Right ventricle myocardium inferior (tissue), 1 donor: ENCODE data around the gene SNX1. TPM values are rescaled to one million over a fixed set of nuclear protein-coding genes. Genes with fewer than 3 reads are reported as not detected.
"Not testable (repeated sequence)": the region's sequence is repeated elsewhere in the genome, so short reads cannot be mapped to it uniquely, and the experiment has no call there.

ENCODE experiments used
- ATAC-seq: fragments of 200-7000 bp; cut with Tn5 transposase; one replicate; pipeline ENCODE4 v1.9.1; 2020; ENCODE audit warnings: mild to moderate bottlenecking, moderate library complexity
- DNase-seq: peaks from one replicate; pipeline ENCODE4 v3.0.0; 2021; ENCODE audit errors: missing footprints
- intact Hi-C: fragments of 100-400 bp; cut with DNase I; formaldehyde crosslinking; loops from one replicate; pipeline ENCODE4 v1.11.0; 2022
- long read RNA-seq: library from polyadenylated mRNA; unstranded; transcript quantifications from one replicate; pipeline ENCODE4 v2.0.0, GENCODE V29; 2021
- total RNA-seq: library from RNA; stranded (reverse); fragmentation: NEBNext Ultra II Directional; extraction: Animal tissue kit (Norgen Biotek cat#: 25700); gene quantifications from one replicate; pipeline ENCODE4 v1.2.1, GENCODE V29; 2021
- donor health status: DM: no; HTN: yes; CAD: no; lungs with severe emphysema.

Gene SNX1
- total RNA-seq: 90.7 TPM
- long read RNA-seq, transcript SNX1-208 (15 exons, 1,971 nt): major isoform, 50 of 57 reads
- long read RNA-seq, partial matches to known transcripts: 2 of 57 reads
- long read RNA-seq, other reads (novel, unspliced or antisense): 5 of 57 reads

GRCh38 chr15:64095795-64096667 is at the start of gene SNX1:
Gene SNX1, plus strand, starts transcription at chr15:64095982. Its CDS starts 32 bp downstream, at chr15:64096014.
- ATAC-seq (peak; percentile 87), DNase-seq (peak; percentile 95)
- intact Hi-C loops: no loop called here

- DNase-seq: peak; percentile 88
- ATAC-seq: peak; percentile 91
- intact Hi-C loops: loop anchor here (1.0 to 5.0 kb wide), 3 partner anchors 101 to 294 kb away; no protein-coding TSS in a partner anchor
Observed at GRCh38 chr15:64046421-64047153, 49.2 kb upstream of the SNX1 start, which contains the start of gene DAPK2. Gene DAPK2, minus strand, starts transcription at chr15:64046485. Its CDS starts 6,224 bp downstream, at chr15:64040261.

- intact Hi-C loops: loop anchor here (5.0 kb wide), 2 partner anchors 132 to 297 kb away; no protein-coding TSS in a partner anchor
- DNase-seq (no peak), ATAC-seq (no peak)
Observed at GRCh38 chr15:64048781-64049460, 46.9 kb upstream of the SNX1 start.

GRCh38 chr15:64050281-64051092 is 45.3 kb upstream of the SNX1 start:
- intact Hi-C loops: no loop called here
- DNase-seq (no peak), ATAC-seq (no peak)

GRCh38 chr15:64051093-64051402 is 44.7 kb upstream of the SNX1 start:
- ATAC-seq (no peak), DNase-seq (no peak)
- intact Hi-C loops: no loop called here

GRCh38 chr15:64051407-64052259 is 44.1 kb upstream of the SNX1 start:
- no peak for ATAC-seq
- DNase-seq: no peak
- intact Hi-C loops: no loop called here

GRCh38 chr15:64052925-64053491 is 42.8 kb upstream of the SNX1 start:
- DNase-seq (no peak), ATAC-seq (no peak)
- intact Hi-C loops: no loop called here

- intact Hi-C loops, ATAC-seq, DNase-seq: not testable (repeated sequence)
Observed at GRCh38 chr15:64053674-64054073, 42.1 kb upstream of the SNX1 start.

GRCh38 chr15:64058279-64058678 is 37.5 kb upstream of the SNX1 start:
- no peak for DNase-seq
- intact Hi-C loops: no loop called here
- ATAC-seq: no peak

- intact Hi-C loops, ATAC-seq: not testable (repeated sequence)
Observed at GRCh38 chr15:64059104-64059503, 36.7 kb upstream of the SNX1 start.

GRCh38 chr15:64060716-64061115 is 35.1 kb upstream of the SNX1 start:
- intact Hi-C loops: no loop called here
- ATAC-seq (no peak), DNase-seq (no peak)

More at GRCh38 chr15:64059104-64059503, 36.7 kb upstream of the SNX1 start:
- DNase-seq: not testable (repeated sequence)

- ATAC-seq (no peak), DNase-seq (no peak)
- intact Hi-C loops: loop anchor here (2.0 to 5.0 kb wide), 2 partner anchors 314 to 454 kb away; no protein-coding TSS in a partner anchor
Observed at GRCh38 chr15:64066451-64066850, 29.3 kb upstream of the SNX1 start.

GRCh38 chr15:64067564-64068030 is 28.2 kb upstream of the SNX1 start:
- ATAC-seq (peak; percentile 71), DNase-seq (no peak)
- intact Hi-C loops: loop anchor here (2.0 to 5.0 kb wide), 2 partner anchors 315 to 455 kb away; no protein-coding TSS in a partner anchor

- no peak for ATAC-seq
- DNase-seq: no peak
- intact Hi-C loops: loop anchor here (5.0 kb wide), 1 partner anchor 456 kb away; no protein-coding TSS in a partner anchor
Observed at GRCh38 chr15:64068133-64068532, 27.6 kb upstream of the SNX1 start.

- no peak for ATAC-seq
- no peak for DNase-seq
- intact Hi-C loops: no loop called here
Observed at GRCh38 chr15:64070106-64070505, 25.7 kb upstream of the SNX1 start.

- DNase-seq (no peak), ATAC-seq (peak; percentile 33)
- intact Hi-C loops: no loop called here
Observed at GRCh38 chr15:64070965-64071851, 24.6 kb upstream of the SNX1 start.
